ENCODE results near the gene CELF1. TPM values are rescaled to one million over a fixed set of nuclear protein-coding genes. Genes with fewer than 3 reads are reported as not detected.

The CELF1 gene
- total RNA-seq, 1 experiment from 2014 or later: 47.5 TPM

DNA sequence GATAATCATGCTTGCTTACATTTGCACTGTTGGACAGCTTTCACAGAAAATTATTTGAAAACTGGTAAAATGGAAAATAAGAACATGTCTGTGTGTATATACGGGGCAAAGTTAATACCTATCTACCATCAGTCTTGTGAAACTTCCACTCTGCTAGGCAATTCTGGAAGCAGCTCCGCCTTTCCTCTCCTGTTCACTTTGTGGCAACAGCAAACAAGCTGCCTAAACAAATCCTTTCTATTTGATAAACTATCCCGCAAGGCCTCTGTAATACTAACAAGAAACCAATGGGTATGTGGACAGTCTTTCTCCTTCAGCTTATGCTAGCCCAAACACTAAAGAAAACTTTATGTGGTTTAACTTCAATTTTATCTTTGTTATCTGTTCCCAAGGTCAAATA is 64.8 kb downstream of the CELF1 start:
- no peak for DNase-seq (ENCODE audit: low read depth)

DNA sequence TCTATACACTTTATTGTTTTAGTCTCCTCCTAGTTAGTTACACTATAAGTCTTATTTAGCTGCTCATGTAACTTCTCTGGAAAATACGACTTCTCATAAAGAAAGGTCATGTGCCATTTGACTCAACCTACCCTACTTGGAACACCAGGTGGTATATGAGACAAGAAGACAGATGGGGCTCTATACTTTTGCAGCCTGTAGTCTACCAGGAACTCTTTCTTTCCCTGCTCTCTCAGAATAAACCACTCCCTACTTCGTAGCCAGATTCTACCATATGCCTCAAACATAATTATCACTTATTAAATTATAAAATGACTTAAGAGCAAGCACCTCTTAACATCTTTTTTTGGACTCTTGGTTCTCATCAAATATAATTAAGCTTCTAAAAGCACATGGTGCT is 65.5 kb downstream of the CELF1 start:
- no peak for DNase-seq (ENCODE audit: low read depth)

DNA sequence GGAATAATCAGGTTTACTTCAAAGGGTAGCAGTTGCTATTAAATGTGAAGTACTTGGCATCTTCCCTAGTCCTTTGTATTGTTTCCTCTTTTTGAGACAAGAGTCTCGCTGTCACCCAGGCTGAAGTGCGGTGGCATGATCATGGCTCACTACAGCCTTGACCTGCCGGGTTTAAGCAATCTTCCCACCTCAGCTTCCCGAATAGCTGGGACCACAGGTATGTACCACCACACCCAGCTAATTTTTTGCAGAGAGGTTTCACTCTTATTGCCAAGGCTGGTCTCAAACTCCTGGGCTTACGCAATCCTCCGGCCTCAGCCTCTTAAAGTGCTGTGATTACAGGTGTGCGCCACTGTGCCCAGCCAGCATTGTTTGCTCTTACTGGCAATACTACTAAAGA is 67.8 kb downstream of the CELF1 start:
- DNase-seq (ENCODE audit: low read depth): no peak

DNA sequence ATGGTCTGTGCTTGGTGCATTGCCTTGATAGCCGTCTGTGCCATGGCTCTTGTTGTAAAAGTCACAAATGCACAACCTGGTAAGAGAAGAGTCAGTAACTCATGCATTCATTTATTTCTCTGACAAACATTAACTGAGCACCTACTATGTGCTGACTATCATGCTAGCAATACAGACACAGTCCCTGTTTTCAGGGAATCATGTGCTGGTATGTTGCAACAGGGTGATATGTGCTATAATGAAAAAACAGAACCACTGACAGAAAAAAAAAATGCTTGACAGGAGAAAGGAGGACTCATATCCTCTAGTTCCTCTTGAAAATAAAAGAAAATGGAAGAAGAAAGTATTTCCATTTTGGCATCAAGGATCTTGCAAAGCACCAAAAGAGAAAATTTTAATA is 69.5 kb downstream of the CELF1 start:
- DNase-seq (ENCODE audit: low read depth): no peak

DNA sequence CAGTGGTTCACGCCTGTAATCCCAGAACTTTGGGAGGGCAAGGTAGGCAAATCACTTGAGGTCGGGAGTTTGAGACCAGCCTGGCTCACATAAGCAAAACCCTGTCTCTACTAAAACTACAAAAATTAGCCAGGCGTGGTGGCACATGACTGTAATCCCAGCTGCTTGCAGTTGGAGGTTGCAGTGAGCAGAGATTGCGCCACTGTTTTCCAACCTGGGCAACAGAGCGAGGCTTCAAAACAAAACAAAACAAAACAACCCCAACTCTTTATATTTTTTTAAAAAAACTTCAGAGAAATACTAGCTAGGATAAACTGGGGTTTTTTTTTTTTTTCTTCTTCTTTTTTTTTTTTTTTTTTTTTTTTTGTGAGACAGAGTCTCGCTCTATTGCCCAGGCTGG is 72.2 kb downstream of the CELF1 start:
- DNase-seq (ENCODE audit: low read depth): no peak

DNA sequence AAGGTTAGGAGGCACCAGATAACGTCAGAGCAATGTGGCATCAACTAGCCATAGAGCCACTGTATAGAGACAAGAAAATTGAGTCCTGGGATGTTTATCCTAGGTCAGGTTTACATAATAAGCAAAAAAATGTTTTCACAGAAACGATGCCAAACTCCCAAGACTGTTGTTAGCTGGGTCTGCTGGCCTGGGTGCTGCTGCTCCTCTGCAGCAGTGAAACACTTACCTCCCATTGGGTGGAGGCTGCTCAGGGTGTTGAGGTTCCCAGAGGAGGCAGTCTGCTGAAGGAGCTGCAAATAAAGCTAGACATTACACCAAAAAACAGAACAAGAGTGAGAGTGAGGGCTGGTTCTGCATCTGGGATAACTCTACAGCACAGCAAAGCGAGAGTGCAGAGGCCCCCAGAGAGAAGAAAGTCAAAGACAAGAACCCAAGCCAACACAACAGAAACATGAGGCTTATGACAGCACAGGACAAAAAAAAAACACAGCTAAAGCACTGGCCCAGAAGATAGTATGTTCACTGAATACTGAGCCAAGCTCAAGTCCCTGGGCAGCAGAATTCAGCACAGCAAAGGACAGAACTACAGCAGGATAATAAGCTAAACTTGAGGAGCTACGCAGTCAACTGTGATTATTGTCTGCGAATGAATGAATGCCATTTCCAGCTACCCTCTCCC is 74.1 kb downstream of the CELF1 start:
- DNase-seq (ENCODE audit: low read depth): no peak

DNA sequence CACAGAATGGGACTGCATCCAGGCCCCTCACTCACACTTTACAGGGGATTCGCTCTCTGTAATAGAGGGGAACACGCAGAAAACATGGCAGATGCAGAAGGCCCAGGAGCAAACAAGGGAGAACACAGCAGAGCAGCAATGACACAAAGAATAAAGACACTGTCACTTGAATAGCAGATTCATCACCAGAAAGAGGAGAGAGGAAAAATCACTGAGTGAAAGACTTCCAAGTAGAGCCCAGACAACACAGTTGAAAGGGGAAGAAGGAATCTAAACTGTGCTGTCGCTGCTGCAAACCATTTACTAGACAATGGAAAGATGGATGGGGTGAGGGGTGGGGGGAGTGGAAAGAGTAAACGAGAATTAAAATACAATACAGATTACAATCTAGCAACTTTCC is 75.2 kb downstream of the CELF1 start:
- DNase-seq (ENCODE audit: low read depth): no peak

DNA sequence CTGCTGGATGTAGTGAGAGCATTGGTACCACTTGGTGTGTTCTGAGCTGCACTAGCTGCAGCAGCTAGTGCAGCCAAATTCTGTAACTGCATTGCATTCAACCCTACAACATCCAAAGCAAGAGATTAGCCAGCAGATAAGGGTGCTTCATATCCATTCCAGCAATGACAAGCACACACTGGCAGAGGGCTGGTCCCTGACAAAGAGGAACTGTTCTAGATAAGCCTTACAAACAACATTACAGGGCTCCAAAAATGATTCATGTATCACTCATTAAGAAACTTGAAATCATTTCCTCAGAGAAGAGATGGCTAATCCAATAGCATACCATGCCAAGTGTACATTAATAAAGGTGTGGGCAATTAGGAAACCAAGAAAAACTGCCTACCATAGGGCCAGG is 75.6 kb downstream of the CELF1 start:
- DNase-seq (ENCODE audit: low read depth): peak; percentile 32

DNA sequence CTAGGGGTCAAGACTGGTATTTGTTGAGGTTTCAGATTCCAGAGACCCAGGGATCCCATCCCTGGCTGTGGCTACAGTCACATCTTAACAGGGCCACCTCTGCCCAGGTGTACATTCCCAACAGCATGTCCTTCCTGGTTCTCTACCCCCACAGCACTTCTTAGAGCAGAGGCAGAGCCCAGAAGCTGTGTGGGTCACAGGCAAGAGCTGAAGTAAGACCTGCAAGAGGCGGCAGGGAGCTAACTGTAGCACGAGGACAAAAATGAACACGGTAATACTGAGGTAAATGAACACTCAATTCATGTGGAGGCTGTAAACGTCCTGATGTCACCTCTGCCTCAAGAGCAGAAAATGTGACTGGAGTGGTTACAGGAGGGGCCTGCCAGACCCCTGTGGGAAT is 82.3 kb downstream of the CELF1 start:
- no peak for DNase-seq (ENCODE audit: low read depth)

DNA sequence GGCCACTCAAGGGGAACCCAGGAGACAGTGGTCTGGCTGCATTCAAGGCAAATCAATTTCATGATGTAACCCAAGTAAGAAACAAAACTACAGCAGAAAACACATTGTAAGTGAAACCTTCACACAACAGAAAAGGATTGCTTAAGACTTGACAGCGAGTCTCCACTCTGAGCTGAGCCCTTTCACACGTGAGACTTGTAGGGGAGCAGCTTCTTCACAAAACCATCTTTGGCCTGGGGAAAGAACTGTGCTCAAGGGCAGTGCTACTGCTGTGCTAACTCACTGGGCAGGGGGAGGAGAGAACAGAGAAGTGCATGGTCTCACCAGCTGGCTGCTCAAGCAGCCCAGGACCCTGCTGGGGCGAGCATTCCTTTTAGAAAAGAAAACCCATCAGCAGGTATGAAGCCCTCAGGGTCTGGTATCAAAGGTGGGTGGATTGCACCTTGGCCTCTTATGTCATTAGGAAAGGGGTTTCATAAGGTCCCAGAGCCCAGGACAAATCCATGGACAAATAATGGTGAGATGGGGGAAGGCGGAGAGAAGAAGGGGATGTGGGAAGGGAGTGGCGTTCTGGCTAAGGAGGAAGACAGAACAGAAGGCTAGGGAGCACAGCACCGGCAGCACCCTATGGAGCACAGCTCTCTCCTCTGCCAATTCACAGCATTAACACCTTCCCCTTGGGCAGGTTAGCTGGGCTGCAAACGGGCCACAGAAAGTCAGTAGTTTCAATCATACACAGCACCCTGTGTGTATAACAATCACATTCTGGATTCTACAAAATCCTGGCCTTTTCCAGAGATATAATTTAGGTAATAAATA is 83.4 kb downstream of the CELF1 start:
- no peak for DNase-seq (ENCODE audit: low read depth)

DNA sequence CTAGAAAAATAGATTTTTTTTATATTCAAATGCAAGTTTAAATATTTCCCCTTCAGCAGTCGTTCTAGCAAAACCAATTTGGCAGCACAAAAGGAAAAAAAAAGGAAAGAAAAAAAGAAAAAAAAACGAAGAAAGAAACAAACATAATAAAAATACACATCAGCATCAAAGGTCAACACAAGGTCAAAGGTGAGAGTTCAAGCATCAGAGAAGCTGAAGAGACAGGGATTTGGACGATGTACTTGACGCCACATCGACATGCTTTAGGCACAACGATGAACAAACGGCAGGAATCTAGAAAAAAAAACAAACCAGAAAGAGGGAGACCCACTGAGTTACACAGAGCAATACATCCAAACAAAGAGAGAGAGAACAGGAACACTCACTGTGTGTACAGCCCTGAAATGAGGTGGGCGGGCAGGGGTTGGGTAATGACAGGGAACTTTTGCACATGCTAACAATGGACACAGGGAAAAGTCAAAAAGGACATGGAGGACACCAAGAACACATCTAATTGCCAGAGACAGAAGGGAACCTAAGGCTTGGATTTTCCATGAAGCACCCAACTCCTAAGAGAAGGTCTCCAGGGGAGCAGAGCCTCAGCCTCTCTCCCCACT is 84.2 kb downstream of the CELF1 start:
- DNase-seq (ENCODE audit: low read depth): no peak

DNA sequence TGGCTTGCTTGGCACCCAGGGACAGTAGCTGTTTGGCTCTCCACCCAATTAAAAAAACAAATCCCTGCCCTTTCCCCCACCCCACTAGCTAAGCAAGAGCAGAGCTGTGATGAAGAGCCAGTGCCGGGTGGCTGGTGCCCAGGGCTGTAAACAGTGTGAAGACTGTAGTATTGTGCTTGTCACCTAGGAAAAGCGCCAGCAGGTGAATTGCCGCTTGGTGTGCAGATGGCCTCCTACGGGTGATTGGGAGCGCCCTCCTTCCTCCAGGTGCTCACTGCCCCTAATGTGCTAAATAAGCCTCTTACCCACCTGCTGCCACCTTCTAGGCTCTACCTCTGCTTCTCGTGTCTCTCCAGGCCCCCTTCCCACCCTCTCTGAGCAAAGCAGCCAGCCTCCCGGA is 85.6 kb downstream of the CELF1 start:
- no peak for DNase-seq (ENCODE audit: low read depth)

DNA sequence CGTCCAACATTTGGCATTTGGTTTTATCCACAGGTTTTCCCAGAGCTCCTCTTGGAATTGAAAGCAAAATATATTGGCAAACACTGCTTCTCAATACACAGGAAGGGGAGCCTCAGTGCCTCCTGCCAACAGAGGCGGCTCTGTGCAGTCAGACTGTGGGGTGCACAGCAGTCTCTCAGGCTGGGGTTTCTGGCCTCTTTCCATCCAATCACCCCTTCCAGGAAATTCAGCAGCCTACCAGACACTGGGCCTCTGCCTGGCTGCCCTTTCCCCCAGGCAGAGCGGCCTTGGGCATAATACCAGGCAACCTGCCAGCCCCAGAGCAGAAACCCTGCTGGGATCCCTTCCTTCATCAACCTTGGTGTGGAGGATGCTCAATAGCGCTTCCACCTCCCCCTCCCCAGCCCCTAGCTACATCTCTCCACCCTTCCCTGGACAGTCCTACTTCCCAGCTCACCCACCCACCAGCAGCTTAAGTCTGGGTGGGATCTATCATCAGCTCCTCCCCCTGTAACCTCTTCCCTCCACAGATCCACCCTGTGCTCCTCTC is 86.2 kb downstream of the CELF1 start:
- no peak for DNase-seq (ENCODE audit: low read depth)

DNA sequence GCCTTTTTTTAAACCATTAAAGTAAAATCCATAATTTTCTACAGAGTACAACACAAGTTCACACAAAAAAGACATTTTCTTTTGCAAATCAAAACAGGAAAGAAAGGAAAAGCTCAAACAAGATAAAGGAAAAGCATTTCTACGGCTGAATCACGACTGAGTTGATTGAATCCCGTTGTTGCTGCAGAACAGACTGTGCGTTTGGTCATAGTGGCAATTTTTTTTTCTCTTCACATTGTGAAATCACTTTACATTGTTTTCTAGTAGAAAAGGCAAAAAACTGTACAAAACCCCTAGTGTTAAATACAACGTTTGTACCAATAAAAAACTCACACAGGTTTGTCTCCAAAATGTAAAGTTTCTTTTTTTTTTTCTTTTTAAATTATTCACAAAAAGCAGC is 86.7 kb downstream of the CELF1 start:
- DNase-seq (ENCODE audit: low read depth): no peak

DNA sequence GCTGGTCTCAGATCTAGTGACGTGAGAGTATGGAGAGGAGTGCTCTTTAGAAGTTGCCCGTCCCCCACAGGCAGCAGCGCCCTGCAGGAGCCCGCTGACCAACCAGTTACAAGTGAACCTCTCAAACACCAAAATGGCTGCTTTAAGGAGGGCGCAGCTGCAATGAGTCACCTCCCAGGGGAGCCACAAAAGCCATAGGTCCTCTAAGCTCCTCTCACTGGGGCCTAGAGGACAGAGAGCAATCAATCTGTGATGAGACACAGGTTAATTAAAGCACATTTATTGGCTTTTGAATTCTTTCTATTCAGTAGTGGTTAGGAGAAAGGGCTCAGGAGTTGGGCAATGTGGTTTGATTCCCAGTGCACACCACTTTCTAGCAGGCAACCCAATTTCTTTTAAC is 88.4 kb downstream of the CELF1 start:
- peak; percentile 81 for DNase-seq (ENCODE audit: low read depth)

DNA sequence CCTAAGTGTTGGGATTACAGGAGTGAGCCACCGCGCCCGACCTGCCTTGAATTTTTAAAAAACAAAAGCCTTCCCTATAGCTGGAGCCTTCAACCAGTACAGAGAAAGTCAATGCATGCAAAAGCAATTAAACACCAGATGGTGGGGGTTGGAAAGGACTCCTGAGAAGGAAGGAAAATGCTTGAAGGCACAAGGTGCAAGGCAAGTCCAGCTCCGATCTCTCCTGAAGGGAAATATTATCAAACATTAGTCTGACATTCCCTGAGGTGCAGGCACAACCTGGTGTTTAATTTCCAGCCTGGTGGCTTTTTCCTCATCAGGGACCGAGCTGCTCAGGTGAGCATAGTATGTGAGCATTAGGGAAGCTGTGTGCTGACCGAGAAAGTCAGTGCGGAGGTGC is 91.1 kb downstream of the CELF1 start:
- no peak for DNase-seq (ENCODE audit: low read depth)

DNA sequence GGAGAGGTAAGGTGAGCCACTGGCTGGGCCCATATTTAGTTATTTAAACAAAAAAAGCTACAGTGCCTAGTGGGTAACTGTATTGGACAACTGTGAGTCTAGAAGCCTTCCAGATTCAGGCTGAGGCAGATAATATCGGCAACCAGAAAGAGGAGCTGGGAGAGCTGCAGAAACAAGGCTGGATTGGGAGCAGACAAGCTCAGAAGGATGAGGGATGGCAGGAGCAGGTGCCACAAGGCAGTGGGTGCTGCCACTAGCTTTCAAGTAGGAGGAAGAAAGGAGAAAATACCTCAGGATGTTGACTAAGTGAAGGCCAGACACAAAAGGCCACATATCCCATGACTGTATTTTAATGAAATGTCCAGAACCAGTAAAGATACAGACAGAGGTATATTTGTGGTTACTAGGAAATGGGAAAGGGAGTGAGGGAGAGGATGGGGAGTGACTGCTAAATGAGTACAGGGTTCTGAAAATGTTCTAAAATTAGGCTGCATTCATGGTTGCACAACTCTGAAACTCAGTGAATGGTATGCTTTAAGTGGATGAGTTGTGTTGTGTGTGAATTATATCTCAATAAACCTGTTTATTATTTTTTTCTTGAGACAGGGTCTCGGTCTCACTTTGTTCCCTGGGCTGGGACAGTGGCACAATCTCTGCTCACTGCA is 92.2 kb downstream of the CELF1 start:
- DNase-seq (ENCODE audit: low read depth): peak; percentile 30

DNA sequence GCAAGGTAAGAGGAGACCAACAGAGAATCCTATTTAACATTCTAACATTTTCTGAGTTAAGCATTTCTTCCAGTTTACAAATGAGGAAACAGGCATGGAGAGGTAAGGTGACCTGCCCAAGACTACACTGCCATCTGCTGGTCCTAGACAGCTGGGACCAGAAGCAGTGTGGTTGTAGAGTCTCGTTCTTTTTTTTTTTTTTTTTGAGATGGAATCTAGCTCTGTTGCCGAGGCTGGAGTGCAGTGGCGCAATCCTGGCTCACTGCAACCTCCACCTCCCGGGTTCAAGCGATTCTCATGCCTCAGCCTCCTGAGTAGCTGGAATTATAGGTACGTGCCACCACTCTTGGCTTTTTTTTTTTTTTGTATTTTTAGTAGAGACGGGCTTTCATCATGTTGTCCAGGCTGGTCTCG is 98.7 kb downstream of the CELF1 start:
- DNase-seq (ENCODE audit: low read depth): peak; percentile 81

DNA sequence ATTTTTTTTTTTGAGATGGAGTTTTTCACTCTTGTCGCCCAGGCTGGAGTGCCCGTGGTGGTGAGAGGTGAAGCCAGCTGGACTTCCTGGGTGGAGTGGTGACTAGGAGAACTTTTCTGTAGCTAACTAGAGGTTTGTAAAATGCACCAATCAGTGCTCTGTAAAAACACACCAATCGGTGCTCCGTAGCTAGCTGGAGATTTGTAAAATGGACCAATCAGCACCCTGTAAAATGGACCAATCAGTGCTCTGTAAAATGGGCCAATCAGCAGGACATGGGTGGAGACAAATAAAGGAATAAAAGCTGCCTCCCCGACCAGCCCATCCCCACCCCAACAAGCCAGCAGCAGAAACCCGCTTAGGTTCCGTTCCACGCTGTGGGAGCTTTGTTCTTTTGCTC is 99.6 kb downstream of the CELF1 start:
- no peak for DNase-seq (ENCODE audit: low read depth)

DNA sequence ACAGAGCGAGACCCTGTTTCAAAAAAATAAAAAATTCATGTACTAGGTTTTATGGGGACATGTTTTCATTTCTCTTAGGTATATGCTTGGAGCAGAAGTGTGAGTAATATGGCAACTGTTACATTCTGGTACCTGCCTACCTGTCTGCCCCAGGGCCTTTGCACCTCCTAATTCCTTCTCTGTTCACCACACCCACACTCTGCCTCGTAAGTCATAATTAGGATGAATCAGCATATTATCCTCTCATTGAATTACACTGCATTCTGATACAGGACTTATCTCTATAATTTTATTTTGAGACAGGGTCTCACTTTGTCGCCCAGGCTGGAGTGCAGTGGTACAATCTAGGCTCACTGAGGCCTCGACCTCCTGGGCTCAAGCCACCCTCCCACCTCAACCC is 100.9 kb downstream of the CELF1 start:
- no peak for DNase-seq (ENCODE audit: low read depth)

DNA sequence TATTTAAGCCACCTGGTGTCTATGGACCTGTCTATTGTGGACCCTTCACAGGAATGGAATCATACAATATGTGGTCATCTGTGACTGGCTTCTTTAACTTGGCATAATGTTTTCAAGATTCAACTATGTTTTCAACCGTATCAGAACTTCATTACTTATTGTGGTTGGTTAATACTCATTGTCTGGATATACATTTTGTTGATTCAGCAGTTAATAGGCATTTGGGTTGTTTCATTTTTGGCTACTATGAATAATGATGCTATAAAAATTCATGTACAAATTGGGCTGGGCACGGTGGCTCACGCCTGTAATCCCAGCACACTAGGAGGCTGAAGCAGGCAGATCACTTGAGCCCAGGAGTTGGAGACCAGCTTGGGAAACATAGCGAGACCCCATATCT is 101.5 kb downstream of the CELF1 start:
- DNase-seq (ENCODE audit: low read depth): no peak

DNA sequence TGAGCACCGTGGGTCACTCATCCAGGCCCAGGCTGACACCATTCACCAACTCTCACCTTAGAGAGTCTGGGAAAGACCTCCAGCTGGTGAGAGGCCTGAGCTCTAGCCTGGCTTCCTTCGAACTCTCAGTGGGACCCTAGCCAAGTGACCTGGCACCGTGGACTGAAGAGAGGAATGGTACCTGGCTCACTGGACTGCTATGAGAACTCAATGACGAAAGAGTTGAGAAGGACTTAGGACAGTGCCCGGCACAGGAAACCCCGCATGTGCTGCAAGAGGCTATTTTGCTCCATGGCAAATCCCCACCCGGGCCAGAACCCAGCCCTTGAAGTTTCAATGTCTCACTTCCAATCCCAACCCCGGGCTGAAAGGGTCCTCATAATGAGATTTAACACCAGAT is 103.4 kb downstream of the CELF1 start:
- DNase-seq (ENCODE audit: low read depth): no peak

Measured in LHCN-M2 (cell line).